CD4-positive, alpha-beta T cell treated with Interleukin-15 for 1 hour (primary cell): Measurements from ENCODE around the gene RASGEF1C.

Experiments used
- DNase-seq: peaks from one replicate; pipeline ENCODE4 v3.0.0-alpha.2; 2020

The RASGEF1C gene

DNA sequence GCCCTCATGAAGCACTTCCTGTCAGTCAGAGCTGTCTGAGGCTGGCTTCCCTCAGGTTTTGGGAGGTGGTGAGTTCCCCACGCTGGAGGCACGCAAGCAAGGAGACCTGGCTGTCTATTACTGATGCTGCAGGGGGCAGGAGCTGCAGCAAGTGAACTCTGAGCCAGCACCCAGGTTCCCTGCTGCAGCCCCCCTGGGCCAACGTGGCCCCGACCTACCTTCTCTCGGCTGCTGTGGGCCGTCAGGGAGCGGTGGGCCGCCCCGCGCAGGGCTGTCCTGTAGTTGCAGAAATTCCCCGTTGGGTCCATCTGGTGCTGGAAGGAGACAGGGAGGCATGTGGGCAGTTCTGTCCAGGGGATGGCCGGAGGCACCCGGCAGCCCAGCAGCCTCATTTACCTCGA is 90.6 kb downstream of the RASGEF1C start:
- no peak for DNase-seq

DNA sequence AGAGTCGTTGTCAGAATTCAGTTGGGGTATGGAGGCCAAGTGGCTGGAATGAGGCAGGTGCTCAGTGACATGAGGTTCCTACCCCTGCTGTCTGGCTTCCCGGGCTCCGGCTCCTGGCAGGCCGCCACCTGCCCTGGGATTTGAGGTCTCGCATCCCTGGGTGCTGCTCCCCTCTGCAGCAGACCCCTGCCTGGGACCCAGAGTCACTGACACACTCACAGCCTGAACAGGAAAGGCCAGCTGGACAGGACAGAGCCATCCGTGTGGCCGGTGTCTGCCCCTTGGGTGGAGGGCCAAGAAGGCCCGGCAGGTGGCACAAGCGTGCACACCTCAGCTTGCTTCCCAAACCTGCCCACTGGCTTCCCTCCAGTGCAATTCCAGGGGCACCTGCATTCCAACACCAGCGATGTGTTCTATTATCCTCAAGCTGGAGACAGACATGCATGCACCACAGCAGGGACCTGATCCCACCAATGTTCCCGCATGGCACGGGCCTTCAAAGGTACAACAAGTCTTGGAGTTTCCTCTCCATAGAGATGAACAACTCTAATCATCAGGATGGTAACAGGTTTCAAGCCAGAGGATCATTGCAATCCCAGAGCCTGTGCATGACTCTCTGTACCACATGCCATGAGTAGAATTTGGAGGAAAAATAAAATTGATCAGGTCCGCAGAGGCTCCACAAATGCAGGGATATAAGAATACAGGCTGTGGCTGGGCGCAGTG is 91.8 kb downstream of the RASGEF1C start:
- no peak for DNase-seq

DNA sequence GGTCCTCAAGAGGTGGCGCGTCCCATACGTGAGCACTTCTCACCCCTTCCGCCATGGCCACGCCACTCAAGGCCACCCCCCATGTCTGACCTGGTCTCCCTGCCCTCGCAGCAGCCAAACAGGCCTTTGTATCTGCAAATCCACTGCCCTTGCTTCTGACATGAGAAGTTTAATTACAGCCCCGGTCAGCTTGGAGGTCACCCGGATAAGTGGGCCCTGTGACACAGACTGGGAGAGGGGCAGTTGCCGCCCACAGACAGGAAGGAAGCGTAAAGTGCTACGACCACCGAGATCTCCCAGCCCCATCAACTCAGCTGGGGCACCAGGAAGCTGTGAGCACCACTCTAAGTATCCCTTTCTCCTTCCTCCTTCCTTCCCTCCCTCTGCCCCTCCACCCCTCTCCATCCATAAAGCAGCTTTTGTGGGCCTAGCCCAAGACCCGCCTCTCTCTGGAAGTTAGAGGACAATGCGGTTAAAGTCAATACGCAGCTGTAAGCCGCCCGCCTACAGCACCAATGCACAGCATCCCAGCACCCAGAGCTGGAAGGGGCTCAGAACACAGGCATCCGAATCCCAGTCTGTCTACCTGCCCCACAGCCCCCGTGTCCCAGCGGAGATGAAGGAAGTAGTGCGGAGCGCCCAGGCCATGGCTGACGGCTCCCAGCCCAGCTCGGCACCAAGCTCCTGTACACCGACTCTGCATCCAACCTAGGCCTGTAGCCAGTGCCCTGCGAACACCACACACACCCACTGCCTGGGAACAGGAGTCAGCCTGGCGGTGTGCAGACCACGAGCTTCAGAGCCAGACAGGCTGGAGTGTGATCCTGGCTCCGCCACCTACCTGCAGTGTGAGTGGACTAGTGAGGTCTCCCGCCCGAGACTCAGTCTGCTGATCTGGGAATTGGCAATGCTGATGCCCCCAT is 92.7 kb downstream of the RASGEF1C start:
- peak; percentile 10 for DNase-seq

GRCh38 chr5:180115326-180116076 is 93.5 kb downstream of the RASGEF1C start:
- DNase-seq, result no peak

- DNase-seq, result no peak
These were observed 94.6 kb downstream of the RASGEF1C start for GRCh38 chr5:180114304-180115003.

DNA sequence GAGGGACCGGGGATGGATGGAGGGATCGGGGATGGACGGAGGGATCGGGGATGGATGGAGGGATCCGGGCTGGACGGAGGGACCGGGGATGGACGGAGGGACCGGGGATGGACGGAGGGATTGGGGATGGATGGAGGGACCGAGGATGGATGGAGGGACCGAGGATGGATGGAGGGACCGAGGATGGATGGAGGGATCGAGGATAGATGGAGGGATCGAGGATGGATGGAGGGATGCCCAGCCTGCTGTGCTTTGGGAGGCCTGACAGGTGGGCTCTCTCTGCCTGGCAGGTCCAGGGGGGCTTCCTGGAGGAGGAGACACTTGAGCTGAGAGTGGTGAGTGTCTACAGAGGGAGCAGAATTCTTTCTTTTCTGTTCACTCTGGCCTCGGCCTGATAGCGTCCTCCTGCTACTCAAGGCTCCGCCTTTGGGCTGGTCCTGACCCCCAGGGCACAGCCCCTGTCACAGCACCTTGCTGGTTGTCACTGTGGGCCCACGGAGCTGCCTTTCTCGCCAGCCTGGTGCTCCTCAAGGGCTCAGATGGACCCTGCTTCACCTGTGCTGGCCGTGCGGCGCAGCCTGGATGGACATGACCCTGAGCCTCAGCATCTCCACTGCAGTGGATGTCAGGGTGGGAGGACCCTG is 95.2 kb downstream of the RASGEF1C start:
- DNase-seq, result no peak

DNA sequence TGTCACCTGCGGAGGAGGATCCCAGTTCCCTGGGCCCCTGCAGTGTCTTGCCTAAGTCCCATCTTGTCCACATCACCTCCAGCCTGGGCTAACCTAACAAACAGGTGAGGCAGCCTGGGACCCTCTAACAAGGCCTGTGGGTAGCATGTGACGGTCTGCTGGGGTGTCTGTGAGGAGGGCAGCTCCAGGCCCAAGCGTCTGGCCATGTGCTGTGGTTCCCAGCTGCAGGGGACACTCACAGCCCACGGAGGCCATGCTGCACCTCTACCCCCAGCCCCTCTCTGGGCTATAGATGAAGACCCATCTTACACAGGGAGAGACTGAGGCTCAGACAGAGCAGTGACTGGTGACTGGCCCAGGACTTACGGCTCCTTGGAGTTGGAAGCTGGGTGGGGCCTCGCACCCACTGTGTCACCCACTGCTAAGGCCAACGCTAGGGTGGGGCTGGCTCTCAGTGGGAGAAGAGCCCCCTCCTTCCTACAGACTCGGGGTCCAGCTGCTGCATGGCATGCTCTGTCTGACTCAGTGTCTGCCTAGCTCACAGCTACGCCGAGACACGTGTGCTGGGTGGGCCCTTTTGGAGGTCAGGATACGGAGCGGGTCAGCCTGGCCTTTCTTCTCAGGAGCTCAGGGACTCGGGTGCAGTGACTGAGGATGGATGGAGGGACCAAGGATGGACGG is 96.7 kb downstream of the RASGEF1C start:
- no peak for DNase-seq

DNA sequence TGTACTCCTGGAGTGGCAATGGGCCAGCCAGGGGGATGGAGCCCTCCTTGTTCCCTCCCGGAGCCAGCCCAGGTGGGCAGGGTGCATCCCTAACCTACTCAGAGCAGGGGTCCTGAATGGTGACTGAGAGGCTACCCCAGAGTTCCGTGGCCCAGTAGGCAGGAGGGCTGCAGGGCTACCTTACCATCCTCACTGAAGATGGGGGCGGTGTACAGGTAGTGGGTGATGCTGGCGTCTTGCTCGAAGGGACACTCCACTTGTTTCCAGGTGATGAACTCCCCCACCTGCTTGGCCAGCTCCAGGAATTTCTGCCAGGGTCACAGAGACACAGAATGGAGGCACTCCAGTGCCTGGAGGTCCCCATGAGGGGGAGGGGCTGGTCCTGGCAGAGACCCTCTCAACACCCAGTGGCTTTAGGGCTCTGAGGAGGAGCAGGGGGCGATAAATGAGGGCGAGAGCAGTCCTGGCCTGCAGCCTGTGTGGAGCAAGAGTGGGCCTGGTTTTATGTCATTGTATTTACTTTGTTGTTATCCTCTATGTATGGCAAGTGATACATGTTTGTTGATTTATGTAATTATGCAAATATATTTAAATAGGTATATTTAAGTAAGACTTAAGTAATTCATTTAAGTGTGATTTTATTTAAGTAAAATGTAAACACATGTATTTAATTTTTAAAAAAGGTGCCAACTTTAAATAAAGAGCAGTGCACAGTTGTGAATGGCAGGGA is 97.6 kb downstream of the RASGEF1C start:
- DNase-seq, result no peak

DNA sequence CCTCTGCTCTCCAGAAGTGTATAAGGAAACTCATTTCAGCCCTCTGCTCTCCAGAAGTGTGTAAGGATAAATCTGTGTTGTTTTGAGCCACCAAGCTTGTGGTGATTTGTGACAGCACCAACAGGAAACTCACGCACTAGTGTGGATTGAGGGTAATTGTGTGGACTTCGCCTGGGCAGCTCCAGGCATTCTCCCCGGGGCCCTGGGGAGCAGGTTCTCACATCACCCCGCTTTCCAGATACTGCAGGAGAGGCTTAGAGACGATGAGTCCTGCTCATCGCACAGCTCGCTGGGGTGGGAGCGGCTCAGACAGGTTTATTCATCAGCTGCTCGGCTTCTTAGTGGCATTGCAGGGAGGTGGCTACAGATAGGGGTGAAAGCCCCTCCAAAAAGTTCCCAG is 99.1 kb downstream of the RASGEF1C start:
- DNase-seq, result no peak

DNA sequence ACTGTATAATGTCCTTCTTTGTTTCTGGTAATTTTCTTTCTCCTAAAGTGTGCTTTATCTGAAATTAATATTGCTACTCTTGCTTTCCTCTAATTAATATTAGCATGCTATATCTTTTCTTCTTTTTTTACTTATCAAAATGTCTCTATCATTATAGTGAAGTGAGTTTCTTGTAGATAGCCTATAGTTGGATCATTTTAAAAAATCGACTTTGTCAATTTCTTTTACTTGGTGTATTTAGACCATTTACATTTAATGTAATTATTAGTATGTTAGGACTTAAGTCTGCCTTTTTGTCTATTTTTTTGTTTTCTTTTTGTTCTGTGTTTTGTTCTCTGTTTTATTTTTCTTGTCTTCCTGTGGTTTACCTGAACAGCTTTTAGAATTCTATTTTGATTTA is 102.0 kb downstream of the RASGEF1C start:
- DNase-seq, result no peak

- DNase-seq, result no peak
These were observed 103.1 kb downstream of the RASGEF1C start for GRCh38 chr5:180105827-180106312.

- DNase-seq, result no peak
These were observed 104.9 kb downstream of the RASGEF1C start for GRCh38 chr5:180104168-180104530.

- DNase-seq, result no peak
These were observed 105.4 kb downstream of the RASGEF1C start for GRCh38 chr5:180103487-180104167.

DNA sequence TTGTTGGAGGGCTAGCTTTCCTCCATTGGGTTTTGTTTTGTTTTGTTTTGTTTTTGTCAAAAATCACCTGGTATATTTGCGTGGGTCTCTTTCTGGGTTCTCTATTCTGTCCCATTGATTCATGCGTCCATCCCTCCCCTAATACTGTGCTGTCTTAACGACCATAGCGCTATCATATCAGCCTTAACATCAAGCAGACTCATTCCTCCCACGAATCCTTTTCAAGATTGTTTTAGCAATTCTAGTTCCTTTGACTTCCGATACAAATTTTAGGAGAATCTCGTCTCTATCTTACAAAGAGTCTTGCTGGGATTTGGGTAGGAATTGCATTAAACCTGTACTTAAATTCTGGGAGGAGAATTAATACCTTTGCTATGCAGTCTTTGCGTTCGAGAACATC is 106.4 kb downstream of the RASGEF1C start:
- DNase-seq, result no peak

- no peak for DNase-seq
These were observed 107.4 kb downstream of the RASGEF1C start for GRCh38 chr5:180101451-180102105.

DNA sequence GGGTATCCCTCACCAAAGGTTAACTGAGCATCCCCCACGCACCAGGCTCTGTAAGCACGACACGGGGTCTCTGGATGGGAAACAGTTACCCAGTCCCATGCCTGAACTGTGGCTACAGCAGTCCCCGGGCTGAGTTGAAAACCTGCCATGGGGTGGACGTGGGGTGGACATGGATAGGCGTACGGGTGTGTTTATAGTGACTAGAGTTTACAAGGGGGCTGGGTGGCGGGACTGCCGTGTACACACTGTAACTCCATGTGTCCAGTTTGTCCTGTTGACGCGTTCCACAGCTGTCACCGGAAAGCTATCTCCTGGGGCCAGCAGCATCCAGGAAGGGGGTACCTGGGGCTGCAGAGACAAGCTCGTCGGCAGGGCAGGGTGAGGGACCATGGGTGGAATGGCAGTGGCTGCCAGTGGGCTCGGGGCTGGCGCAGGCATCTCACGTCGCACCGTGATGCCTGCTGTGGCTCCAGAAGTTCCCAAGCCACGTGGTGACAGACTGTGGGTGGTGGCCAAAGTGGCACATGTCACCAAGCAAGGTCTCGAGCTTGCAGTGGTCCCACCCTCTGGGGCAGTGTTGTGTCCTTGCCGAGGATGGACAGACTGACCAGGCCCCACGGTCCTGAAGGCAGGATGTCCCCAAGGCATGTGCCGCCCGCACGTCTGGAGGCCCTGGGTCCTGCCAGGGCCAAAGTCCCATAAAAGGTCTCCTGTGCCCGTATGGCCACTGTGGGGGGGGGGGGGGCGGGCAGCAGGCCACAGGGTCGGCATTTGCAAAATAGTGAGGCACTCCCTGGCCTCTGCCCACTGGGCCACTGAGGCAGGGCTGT is 108.2 kb downstream of the RASGEF1C start:
- no peak for DNase-seq

GRCh38 chr5:180099733-180100611 is 109.0 kb downstream of the RASGEF1C start:
- DNase-seq, result no peak
